ENCODE measurements around the gene SFXN3.
A peak's percentile ranks its signal among the peaks of the same experiment; 100 is the strongest.

Gene SFXN3

GRCh38 chr10:101038484-101038883, 7.5 kb downstream of the SFXN3 start:
- no peak for DNase-seq

GRCh38 chr10:101040061-101040460, 9.0 kb downstream of the SFXN3 start:
- no peak for DNase-seq

DNA sequence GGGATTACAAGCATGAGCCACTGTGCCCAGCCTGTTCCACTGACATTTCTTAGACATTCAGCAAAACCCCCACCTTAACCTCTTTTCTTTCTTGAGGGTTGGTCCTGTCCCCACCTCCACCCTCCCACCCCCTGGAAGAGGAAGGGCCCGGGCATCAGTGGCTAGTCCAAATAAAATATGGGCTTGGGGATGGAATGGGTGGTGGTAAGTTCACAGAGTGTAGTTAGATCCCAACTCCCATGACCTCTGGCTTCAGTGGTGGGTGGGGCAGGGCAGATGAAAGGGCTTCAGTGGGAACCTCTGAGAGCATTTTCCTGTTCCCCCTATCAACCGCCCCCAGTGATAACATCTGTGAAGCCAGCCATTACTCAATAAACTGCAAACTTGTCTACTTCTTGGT, 9.8 kb downstream of the SFXN3 start:
- DNase-seq, result no peak

DNA sequence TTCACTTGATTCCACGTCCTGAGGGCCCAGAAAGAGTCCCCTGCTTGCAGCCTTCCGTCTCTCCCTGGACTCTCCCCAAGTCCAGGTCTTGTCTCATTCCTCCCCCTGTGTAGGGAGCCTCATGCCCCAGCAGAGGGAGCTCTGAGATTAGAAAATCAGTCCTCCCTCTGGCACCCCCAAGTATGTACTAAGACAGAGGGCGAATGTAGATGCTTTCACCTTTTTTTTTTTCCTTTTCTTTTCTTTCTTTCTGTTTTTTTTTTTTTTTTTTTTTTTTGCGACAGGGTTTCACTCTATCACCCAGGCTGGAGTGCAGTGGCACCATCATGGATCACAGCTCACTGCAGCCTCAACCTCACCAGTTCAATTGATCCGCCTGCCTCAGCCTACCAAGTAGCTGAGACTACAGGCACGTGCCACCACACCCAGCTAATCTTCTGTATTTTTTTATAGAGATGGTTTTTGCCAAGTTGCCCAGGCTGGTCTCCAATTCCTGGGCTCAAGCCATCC, 10.3 kb downstream of the SFXN3 start:
- DNase-seq, result peak; percentile 68

- no peak for DNase-seq
Measured at GRCh38 chr10:101042118-101042517, 11.1 kb downstream of the SFXN3 start.

GRCh38 chr10:101042667-101043362, 11.8 kb downstream of the SFXN3 start:
- peak; percentile 96 for DNase-seq

DNA sequence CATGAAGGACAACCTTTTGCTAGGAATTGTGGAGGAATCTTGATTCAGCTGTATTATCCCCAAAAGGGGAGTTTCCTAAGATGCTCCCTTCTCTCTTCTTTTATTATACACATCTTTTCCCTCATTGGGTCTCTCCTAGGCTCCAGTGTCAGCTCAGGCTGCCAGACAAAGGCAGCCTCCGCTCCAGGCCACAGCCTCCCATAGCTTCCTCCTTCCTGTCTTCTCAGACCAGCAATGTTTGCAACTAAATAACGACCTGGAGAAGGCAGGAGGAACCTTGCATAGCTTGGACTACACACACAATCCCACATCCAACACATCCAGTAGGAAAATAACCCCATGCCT, 12.3 kb downstream of the SFXN3 start:
- DNase-seq, result no peak

DNA sequence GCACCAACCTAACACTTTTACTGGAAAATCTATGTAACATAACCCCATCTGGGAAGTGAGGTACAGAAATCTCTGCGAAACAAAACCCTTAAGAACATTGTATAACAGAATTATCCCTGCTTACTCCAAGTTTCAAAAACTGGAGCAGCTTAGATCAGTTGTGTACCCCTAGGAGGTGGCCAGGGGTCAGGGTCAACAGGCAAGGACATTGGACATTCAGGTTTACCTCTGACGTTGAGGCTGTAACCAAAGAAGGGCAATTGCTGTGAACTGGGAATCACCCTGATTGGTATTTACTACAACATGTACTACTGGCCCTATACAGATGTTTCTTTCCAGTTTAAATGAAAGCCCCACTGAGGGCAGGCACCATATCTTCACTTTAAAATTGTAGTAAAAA, 13.1 kb downstream of the SFXN3 start:
- DNase-seq, result no peak

- peak; percentile 42 for DNase-seq
Measured at GRCh38 chr10:101046332-101047238, 15.6 kb downstream of the SFXN3 start.

DNA sequence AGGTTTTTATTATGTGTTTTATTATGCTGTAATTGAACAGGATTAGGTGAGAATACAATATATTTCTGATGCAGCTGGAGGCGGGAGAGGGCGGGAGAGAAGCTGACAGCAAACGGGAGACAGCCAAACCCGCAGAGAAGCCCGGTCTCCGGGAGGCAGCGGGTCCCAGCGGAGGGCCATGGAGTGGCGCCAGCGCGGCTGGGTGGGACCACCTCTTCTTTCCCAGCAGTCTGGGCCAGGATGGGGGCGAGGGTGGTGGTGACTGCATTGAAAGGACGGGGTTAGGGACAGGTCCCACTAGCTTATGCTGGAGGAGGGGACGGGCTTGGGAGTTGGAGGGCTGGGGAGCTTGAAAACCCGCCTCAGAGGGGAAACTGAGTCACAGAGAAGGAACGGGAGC, 16.2 kb downstream of the SFXN3 start:
- DNase-seq, result no peak

DNA sequence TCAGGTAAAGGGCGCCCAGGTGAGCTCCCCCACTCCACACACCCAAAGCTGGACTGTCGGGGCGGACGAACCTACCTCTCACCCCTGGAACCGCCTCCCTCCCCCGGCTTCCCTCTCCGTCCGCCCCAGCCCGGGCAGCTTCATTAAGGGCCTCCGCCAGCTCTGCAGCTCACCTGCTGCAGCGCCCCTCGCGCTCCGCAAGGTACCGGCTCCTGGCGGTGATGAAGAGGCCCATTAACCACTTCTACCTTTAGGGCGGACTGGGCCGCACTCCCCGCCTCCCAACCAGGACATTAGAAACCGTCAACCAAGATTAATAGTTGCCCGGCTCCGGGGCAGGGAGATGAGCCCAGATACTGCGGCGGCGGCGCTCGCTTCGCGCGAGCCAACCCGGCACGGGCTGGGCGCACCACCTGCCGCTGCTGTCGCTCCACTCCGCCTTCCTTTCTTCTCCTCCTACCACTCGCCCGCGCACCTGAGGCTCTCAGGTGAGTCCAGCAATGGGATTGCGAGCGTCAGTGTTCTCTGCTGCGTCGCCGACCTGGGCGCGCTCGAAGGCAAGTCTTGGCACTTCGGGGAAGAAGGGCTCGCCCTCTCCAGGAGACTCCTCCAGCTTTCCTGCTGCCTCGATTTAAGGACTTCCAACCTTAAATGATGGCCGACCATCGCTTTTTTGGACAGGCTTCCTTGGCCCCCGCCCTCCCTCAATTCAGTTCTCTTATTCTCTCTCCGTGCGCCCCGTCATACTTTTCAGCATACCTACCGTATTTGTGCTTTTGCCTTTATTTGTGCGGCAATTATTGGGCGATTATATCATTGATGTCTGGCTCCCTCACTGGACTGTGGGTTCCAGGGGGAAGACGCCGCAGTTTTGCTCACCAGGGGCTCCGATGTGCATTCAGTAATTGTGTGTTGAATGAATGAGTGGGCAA, 17.2 kb downstream of the SFXN3 start:
- peak; percentile 86 for DNase-seq

DNA sequence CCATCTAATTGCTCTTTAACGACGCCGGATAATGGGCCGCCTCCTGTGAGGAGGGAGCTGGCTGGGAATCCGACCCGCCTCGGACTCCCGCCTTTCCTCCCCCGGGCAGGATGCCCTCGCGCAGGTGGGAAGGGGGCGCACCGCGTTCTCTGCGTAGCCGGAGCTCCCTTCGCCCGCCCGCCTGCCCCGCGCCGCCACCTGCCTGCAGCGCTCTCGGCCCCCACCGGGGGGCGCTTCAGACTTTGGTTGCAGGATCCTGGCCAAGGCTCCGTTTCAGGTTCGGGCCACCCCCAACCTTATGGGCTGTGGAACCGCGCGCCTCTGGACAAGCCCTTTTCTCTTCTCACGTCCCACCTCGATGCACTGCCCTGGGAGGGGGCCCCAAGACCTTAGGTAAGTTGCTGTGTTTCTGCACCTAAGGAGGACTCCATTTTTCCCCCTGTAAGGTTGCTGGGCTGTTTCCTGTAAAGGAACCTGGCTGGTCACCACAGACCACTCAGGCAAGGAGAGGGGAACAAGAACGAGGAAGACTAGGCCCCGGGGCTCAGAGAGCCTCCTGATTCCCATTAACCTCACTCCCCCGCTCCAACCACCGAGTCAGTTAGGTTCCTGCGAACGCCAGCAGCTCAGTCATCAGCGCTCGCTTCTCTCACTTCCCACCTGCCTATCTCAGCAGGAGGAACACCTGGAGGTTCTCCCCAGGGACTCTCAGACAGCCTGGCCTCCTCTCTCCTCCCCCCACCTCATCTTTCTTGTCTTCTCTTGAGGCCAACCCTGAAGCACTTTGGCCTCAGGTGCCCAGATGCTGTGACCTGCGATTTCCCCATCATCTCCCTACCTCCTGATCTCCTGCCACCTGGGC, 19.4 kb downstream of the SFXN3 start:
- DNase-seq, result peak; percentile 52

- no peak for DNase-seq
Measured at GRCh38 chr10:101052285-101052684, 21.3 kb downstream of the SFXN3 start.

DNA sequence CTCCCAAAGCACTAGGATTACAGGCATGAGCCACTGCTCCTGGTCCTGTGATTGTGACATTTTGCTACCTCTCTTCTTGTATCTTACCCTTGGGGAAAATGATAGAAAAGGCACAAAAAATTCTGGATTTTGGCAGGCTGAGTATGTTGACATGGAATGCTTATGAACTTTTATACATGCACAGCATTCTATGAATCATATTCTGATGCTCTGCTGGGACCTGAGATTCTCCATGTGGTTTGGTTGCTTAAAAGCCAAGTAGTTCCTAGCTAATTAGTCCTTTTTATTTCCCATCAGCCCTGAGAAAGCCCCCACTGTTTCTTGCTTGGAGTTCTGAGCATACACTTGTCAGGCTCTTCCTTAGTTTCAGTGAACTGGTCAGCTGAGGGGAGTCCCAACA, 22.5 kb downstream of the SFXN3 start:
- DNase-seq, result no peak

GRCh38 chr10:101054351-101054750, 23.3 kb downstream of the SFXN3 start:
- DNase-seq, result no peak

GRCh38 chr10:101054876-101055275, 23.8 kb downstream of the SFXN3 start:
- no peak for DNase-seq

DNA sequence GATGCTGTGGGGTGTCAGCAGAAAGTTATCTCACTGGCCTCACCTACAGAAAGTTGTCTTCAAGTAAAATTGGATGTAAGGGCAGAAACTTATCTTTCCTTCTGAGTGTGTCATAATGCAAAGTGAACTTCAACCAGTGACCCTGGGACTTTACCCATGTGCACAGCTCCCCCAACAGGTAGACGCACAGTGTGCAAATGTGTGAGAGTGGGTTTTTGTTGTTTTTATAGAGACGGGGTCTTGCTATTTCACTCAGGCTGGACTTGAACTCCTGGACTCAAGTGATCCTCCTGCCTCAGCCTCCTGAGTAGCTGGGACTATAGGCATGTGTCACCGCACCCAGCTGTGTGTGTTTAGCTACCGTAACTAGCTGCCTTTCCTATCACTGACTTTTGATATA, 24.4 kb downstream of the SFXN3 start:
- DNase-seq, result no peak

DNA sequence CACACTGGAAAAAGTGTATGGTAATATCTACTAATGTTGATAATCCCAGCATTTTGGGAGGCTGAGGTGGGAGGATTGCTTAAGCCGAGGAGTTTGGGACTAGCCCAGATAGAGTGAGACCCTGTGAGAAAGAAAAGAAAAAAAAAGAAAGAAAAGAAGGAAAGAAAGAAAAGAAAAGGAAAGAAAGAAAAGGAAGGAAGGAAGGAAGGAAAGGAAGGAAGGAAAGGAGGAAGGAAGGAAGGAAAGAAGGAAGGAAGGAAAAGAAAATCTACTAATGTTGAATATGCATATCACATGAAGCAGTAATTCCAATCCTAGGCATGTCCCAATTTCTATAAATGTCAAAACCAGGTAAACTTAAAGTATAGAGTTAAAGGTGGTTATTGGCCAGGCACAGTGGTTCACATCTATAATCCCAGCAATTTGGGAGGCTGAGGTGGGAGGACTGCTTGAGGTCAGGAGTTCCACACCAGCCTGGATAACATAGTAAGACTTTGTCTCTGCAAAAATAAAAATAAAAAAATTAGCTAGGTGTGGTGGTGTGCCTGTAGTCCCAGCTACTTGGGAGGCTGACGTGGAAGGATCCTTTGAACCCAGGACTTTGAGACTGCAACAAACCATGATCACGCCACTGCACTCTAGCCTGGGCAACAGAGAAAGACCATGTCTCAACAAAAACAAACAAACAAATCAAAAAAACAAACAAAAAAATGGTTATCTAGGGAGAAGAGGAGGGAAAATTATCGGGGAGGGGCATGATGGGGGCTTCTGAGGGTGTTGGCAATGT, 25.5 kb downstream of the SFXN3 start:
- no peak for DNase-seq

GRCh38 chr10:101060036-101060950, 29.3 kb downstream of the SFXN3 start:
- DNase-seq, result peak; percentile 83
